SKM-1 (cell line): ENCODE data around the gene MTHFD1L.

Experiments
- DNase-seq: peaks from one replicate; lab custom pipeline; 2025; ENCODE audit not compliant: unreplicated experiment; lab: John Stamatoyannopoulos, UW

Gene MTHFD1L

DNA sequence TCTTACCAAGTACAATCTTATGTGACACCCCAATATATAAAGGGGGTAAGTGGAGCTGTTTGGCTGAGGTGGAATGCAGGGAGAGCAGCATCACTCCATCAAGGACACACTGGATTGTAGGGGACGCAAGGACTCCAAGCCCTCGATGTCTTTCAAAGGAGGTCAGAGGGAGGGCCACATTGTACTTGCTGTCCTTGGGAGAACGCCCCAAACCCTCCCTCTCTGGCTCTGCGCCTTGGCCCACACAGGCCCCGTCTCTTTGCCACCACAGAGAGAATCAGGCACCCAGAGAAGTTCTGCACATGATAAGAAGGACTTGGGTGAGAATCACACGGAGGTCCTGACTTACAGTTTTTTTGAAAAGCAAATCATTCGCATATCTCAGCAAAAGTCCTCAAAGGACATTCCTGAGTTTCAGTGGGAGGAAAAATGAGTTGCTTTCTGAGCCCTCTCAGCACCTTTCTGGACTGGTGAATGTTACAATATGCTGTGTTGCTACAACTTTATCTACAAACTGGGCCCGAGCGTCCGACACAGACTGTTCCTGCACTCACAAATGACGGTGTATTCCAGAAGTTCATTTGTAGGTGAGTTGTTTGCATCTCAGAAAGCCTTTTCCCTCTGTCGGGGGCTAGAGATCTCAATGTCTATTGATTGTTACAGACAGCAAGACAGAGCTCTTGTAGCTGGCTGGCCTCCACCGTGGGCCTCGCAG, 281.8 kb downstream of the MTHFD1L start:
- DNase-seq = no peak

GRCh38 chr6:151148111-151148510, 282.6 kb downstream of the MTHFD1L start:
- no peak for DNase-seq

DNA sequence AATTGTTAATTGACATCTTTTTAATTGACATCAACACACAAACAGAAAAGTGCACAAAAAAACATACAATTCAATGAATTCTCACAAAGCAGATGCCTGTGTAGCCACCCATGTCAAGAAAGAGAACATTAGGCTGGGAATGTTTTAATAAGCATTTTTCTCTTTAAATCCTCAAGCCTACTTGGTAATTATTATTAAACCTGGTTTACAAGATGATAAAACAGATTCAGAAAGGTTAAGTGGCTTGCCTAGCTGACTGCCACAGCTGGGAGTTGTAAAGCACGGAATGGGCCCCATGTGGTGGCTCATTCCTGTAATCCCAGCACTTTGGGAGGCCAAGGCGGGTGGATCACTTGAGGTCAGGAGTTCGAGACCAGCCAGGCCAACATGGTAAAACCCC, 284.3 kb downstream of the MTHFD1L start:
- no peak for DNase-seq
